GM13976 (cell line): ENCODE results near the gene LRRFIP2.

Experiments used
- DNase-seq: peaks from one replicate; pipeline ENCODE4 v3.0.0; 2012; ENCODE audit warnings: low spot score
- in situ Hi-C: fragments of 300-500 bp; cut with MboI; formaldehyde crosslinking; loops from one replicate; pipeline ENCODE4 v1.12.0; 2022; ENCODE audit warnings: low sequenced_read_pairs, mixed read lengths, inconsistent platforms; ENCODE audit not compliant: unreplicated experiment
- TF ChIP-seq, protein P1 (sequence below): IDR thresholded peaks from 2 replicates; pipeline ENCODE4 v1.5.1; 2012; ENCODE audit warnings: borderline replicate concordance, mild to moderate bottlenecking; ENCODE audit not compliant: insufficient read depth; ENCODE audit errors: extremely low read depth, missing control alignments, control extremely low read depth

The LRRFIP2 gene

GRCh38 chr3:37190667-37191066 lies 16.3 kb upstream of the LRRFIP2 start:
- TF ChIP-seq, protein P1, sequence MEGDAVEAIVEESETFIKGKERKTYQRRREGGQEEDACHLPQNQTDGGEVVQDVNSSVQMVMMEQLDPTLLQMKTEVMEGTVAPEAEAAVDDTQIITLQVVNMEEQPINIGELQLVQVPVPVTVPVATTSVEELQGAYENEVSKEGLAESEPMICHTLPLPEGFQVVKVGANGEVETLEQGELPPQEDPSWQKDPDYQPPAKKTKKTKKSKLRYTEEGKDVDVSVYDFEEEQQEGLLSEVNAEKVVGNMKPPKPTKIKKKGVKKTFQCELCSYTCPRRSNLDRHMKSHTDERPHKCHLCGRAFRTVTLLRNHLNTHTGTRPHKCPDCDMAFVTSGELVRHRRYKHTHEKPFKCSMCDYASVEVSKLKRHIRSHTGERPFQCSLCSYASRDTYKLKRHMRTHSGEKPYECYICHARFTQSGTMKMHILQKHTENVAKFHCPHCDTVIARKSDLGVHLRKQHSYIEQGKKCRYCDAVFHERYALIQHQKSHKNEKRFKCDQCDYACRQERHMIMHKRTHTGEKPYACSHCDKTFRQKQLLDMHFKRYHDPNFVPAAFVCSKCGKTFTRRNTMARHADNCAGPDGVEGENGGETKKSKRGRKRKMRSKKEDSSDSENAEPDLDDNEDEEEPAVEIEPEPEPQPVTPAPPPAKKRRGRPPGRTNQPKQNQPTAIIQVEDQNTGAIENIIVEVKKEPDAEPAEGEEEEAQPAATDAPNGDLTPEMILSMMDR, result no peak
- in situ Hi-C loops, result no loop called here
- DNase-seq, result no peak

GRCh38 chr3:37189109-37189508 lies 14.7 kb upstream of the LRRFIP2 start:
- no peak for DNase-seq
- TF ChIP-seq, protein P1, result no peak
- in situ Hi-C loops, result no loop called here

DNA sequence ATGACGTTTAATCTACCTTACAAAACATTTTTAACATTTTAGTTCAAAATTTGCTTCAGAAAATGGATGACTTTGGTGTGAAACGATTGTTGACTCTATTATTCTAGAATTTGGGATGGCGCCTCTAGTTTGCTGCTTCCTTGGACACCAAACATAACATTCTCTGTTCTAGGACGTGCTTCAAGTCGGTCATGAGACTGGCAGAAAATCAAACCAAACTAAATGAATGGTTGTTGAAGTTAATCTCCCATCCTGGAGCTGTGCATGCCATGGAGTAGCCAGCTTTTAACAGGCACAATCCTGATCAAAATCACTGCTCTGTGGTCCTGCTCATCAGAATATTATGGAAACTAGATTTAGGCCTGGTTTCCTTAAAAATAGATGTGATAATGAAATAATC lies 9.6 kb upstream of the LRRFIP2 start:
- in situ Hi-C loops, result no loop called here
- DNase-seq, result no peak
- TF ChIP-seq, protein P1, result no peak

DNA sequence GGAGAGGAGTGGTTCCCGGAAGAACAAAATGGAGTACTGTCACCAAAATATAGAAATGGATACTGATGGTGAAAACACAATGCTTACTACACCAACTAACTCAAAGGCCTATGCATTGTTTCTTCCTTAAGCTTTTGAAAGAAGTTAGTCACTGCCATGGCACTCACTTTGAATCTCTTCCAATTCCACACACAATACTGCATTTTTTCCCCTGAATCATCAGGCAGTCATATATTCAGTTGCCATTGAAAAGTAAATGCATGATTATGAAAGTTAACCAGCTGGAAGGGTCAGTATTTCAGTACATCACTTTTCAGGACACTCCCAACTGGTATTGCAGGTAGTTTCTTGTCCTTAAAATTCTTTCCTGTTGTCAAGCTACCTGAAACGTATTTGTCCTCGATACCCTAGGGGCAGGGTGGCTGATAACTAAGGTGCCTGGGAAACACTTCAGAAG lies 9.0 kb upstream of the LRRFIP2 start:
- TF ChIP-seq, protein P1, result no peak
- no peak for DNase-seq
- in situ Hi-C loops, result no loop called here

DNA sequence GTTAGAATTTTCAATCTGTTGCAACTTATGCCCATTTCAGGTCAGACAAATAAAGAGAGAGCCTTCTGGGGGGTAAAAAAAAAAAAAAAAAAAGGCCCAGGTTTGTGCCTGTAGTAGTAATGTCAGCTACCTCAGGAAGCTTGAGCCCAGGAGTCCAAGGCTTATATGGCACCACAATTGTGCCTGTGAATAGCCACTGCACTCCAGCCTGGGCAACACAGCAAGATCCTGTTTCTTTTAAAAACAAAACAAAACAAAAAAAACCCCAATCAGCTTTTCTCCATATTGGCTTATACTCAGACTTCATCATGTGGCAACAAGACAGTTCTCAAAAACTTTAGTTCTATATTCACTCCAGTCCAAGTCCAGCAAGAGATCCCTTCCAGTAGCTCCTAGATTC lies 8.4 kb upstream of the LRRFIP2 start:
- in situ Hi-C loops, result no loop called here
- no peak for DNase-seq
- TF ChIP-seq, protein P1, result no peak

DNA sequence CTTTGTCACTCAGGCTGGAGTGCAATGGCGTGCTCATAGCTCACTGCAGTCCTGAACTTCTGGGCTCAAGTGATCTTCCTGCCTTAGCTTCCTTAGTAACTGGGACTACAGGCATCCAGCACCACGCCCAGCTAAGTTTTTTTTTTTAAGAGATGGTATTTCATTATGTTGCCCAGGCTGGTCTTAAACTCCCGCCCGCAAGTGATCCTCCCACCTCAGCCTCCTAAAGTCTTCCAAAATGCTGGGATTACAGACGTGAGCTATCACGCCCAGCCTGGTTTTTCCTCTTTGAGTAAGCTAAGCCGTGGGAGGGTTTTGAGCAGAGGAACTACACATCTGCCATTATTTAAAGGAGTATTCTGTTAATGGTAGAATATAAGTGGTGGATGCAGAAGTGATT lies 7.4 kb upstream of the LRRFIP2 start:
- in situ Hi-C loops, result no loop called here
- TF ChIP-seq, protein P1, result no peak
- DNase-seq, result no peak
